Astrocyte (in vitro differentiated cells and primary cell): ENCODE measurements around the gene PNMT. TPM values are rescaled to one million over a fixed set of nuclear protein-coding genes. Genes with fewer than 3 reads are reported as not detected.
A peak's percentile ranks its signal among the peaks of the same experiment; 100 is the strongest.

ENCODE experiments used
- DNase-seq: peaks from one replicate; pipeline ENCODE4 v3.0.0-alpha.2; 2010; ENCODE audit warnings: low read depth
- FAIRE-seq: peaks from 2 replicates; lab custom pipeline; 2011; peaks lifted over from hg19 to GRCh38; lab: Jason Lieb, UNC
- H2AFZ ChIP-seq: 2 replicates; pipeline ENCODE4 v1.6.0; 2012; ENCODE audit warnings: low read depth, low read length, inconsistent platforms
- H3K27ac ChIP-seq: 2 replicates; pipeline ENCODE4 v1.5.1; 2011; ENCODE audit warnings: low read depth, low read length, inconsistent platforms
- H3K27me3 ChIP-seq: 2 replicates; pipeline ENCODE4 v1.6.0; 2011; ENCODE audit warnings: low read length, inconsistent platforms; ENCODE audit not compliant: insufficient read depth
- H3K36me3 ChIP-seq: 2 replicates; pipeline ENCODE4 v1.5.1; 2011; ENCODE audit warnings: low read length, inconsistent platforms; ENCODE audit not compliant: insufficient read depth
- H3K4me1 ChIP-seq: 2 replicates; pipeline ENCODE4 v1.5.1; 2011; ENCODE audit warnings: low read length, inconsistent platforms; ENCODE audit not compliant: insufficient read depth
- H3K4me2 ChIP-seq: 2 replicates; pipeline ENCODE4 v1.6.0; 2012; ENCODE audit warnings: low read length, inconsistent platforms
- H3K4me3 ChIP-seq: 2 replicates; pipeline ENCODE4 v1.5.1; 2011; ENCODE audit warnings: low read depth, mild to moderate bottlenecking, low read length, inconsistent platforms; ENCODE audit not compliant: insufficient read depth
- H3K79me2 ChIP-seq: 2 replicates; pipeline ENCODE4 v1.6.0; 2012; ENCODE audit warnings: mild to moderate bottlenecking, low read length, inconsistent platforms; ENCODE audit not compliant: insufficient read depth
- H3K9ac ChIP-seq: 2 replicates; pipeline ENCODE4 v1.6.0; 2012; ENCODE audit warnings: mild to moderate bottlenecking, low read length, inconsistent platforms
- H3K9me3 ChIP-seq: 2 replicates; pipeline ENCODE4 v1.5.1; 2012; ENCODE audit warnings: low read depth, mild to moderate bottlenecking, low read length, inconsistent platforms; ENCODE audit not compliant: insufficient read depth
- H4K20me1 ChIP-seq: 2 replicates; pipeline ENCODE4 v1.6.0; 2012; ENCODE audit warnings: low read length, inconsistent platforms; ENCODE audit not compliant: insufficient read depth
- H3K27ac Mint-ChIP-seq: one replicate; pipeline ENCODE4 v1.8.0; 2021; ENCODE audit warnings: mild to moderate bottlenecking, mixed read lengths; ENCODE audit not compliant: unreplicated experiment
- H3K27me3 Mint-ChIP-seq: one replicate; pipeline ENCODE4 v1.8.0; 2021; ENCODE audit warnings: low read depth, mixed read lengths; ENCODE audit not compliant: unreplicated experiment
- H3K36me3 Mint-ChIP-seq: one replicate; pipeline ENCODE4 v1.8.0; 2021; ENCODE audit warnings: low read depth, mixed read lengths; ENCODE audit not compliant: unreplicated experiment
- H3K4me1 Mint-ChIP-seq: one replicate; pipeline ENCODE4 v1.8.0; 2021; ENCODE audit warnings: low read depth, mixed read lengths; ENCODE audit not compliant: unreplicated experiment
- H3K4me3 Mint-ChIP-seq: one replicate; pipeline ENCODE4 v1.8.0; 2021; ENCODE audit warnings: mild to moderate bottlenecking, moderate library complexity, mixed read lengths; ENCODE audit not compliant: unreplicated experiment
- H3K9me3 Mint-ChIP-seq: one replicate; pipeline ENCODE4 v1.8.0; 2021; ENCODE audit warnings: mild to moderate bottlenecking, mixed read lengths; ENCODE audit not compliant: unreplicated experiment
- CTCF ChIP-seq: IDR thresholded peaks from 2 replicates; pipeline ENCODE4 v1.5.1; 2011; ENCODE audit warnings: low read depth, mild to moderate bottlenecking, inconsistent platforms, low read length, moderate library complexity; ENCODE audit not compliant: insufficient read depth
- EZH2 ChIP-seq: IDR thresholded peaks from 2 replicates; pipeline ENCODE4 v1.6.1; 2012; ENCODE audit warnings: mild to moderate bottlenecking, low read length, inconsistent platforms; ENCODE audit not compliant: insufficient read depth
- total RNA-seq: library from RNA; stranded (reverse); gene quantifications from 2 replicates; pipeline ENCODE4 v1.2.1, GENCODE V29; 2021

PNMT gene
- total RNA-seq, 1 donor from 2014 or later = 0.59 TPM

- Histone ChIP-seq H3K9me3 (no peaks in the 10 kb centered on the region), H3K36me3 (no peaks in the 10 kb centered on the region), H2AFZ (no peak overlapping the region), H4K20me1 (peaks cover 74% of the 10 kb centered on the region), H3K79me2 (peaks cover 25% of the 10 kb centered on the region), H3K4me1 (no peaks in the 10 kb centered on the region), H3K4me3 (no peak overlapping the region), H3K27me3 (no peaks in the 10 kb centered on the region), H3K9ac (no peak overlapping the region), H3K27ac (no peak overlapping the region), H3K4me2 (no peak overlapping the region)
- Mint-ChIP-seq H3K27me3 (no peaks in the 10 kb centered on the region), H3K9me3 (no peaks in the 10 kb centered on the region), H3K4me1 (peaks cover 28% of the 10 kb centered on the region), H3K36me3 (peaks cover 5% of the 10 kb centered on the region), H3K4me3 (no peak overlapping the region), H3K27ac (no peak overlapping the region)
- DNase-seq = peak; percentile 21
- FAIRE-seq = no peak
- no peak for TF ChIP-seq CTCF
- no peak for TF ChIP-seq EZH2
These were observed 18.1 kb upstream of the PNMT start for GRCh38 chr17:39650121-39650579.

GRCh38 chr17:39651923-39652586 lies 16.2 kb upstream of the PNMT start:
- Histone ChIP-seq H3K4me2 (no peak overlapping the region), H3K9me3 (no peaks in the 10 kb centered on the region), H3K36me3 (no peaks in the 10 kb centered on the region), H3K27me3 (no peaks in the 10 kb centered on the region), H3K79me2 (peaks cover 17% of the 10 kb centered on the region), H3K9ac (no peak overlapping the region), H3K27ac (no peak overlapping the region), H2AFZ (no peak overlapping the region), H3K4me3 (no peak overlapping the region), H4K20me1 (peaks cover 69% of the 10 kb centered on the region), H3K4me1 (no peaks in the 10 kb centered on the region)
- TF ChIP-seq EZH2 = no peak
- no peak for TF ChIP-seq CTCF
- Mint-ChIP-seq H3K4me3 (peak overlapping the region; percentile 42), H3K9me3 (no peaks in the 10 kb centered on the region), H3K27me3 (peaks cover 2% of the 10 kb centered on the region), H3K36me3 (peaks cover 9% of the 10 kb centered on the region), H3K27ac (no peak overlapping the region), H3K4me1 (peaks cover 26% of the 10 kb centered on the region)
- no peak for DNase-seq
- FAIRE-seq = no peak
